ENCODE results near the gene ATP6V1D. TPM values are rescaled to one million over a fixed set of nuclear protein-coding genes. Genes with fewer than 3 reads are reported as not detected.

The ATP6V1D gene
- total RNA-seq, 1 donor from 2014 or later = 94.9 TPM

Other genes with a start within 250 kb of the ATP6V1D start
- gene GARIN2, start 170.4 kb downstream of the ATP6V1D start, total RNA-seq (ENCODE audit: insufficient read depth, low replicate concordance) = not detected
- 39.2 TPM for gene PALS1, start 118.4 kb downstream of the ATP6V1D start, total RNA-seq (ENCODE audit: insufficient read depth, low replicate concordance)
- 82.8 TPM for gene EIF2S1, start 524 bp upstream of the ATP6V1D start, total RNA-seq (ENCODE audit: insufficient read depth, low replicate concordance)
- 3.9 TPM for gene PLEK2, start 52.4 kb upstream of the ATP6V1D start, total RNA-seq (ENCODE audit: insufficient read depth, low replicate concordance)
- gene TMEM229B, start 128.9 kb upstream of the ATP6V1D start, total RNA-seq (ENCODE audit: insufficient read depth, low replicate concordance) = 1.9 TPM
- 3.4 TPM for gene PLEKHH1, start 173.5 kb upstream of the ATP6V1D start, total RNA-seq (ENCODE audit: insufficient read depth, low replicate concordance)
- 23.1 TPM for gene PIGH, start 240.5 kb upstream of the ATP6V1D start, total RNA-seq (ENCODE audit: insufficient read depth, low replicate concordance)

All from umbilical cord (tissue), 1 donor.